ENCODE measurements around the gene POF1B.

The POF1B gene

DNA sequence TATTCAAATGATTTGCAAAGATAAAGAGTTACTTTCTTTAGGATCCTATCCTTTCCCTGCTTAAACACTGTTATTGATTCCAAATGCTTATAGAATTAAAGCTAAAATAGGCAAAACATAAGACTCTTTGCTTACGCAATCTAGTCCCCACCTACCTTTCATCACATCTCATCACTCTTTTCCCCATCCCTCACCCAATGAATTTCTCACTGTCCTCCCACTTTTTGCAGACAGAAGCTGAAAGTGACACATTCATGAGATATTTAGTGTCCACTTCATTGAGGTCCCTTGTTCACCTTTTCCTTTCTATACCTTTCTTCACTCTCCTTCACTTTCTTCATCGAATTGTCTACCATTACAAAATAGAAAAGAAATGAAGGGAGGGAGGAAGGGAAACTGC is 136.3 kb downstream of the POF1B start:
- DNase-seq (ENCODE audit: low read depth): no peak
